8988T (cell line): ENCODE results near the gene ELAVL3.

Experiments
- DNase-seq: peaks from one replicate; pipeline ENCODE4 v3.0.0; 2011

ELAVL3 gene

GRCh38 chr19:11405846-11406643, 74.8 kb downstream of the ELAVL3 start:
- no peak for DNase-seq

- no peak for DNase-seq
These were observed 76.1 kb downstream of the ELAVL3 start for GRCh38 chr19:11404588-11405222.

GRCh38 chr19:11401808-11402543, 78.9 kb downstream of the ELAVL3 start:
- DNase-seq, result no peak
